Left ventricle myocardium inferior (tissue), 1 donor: ENCODE data around the gene GOPC. TPM values are rescaled to one million over a fixed set of nuclear protein-coding genes. Genes with fewer than 3 reads are reported as not detected.
A peak's percentile ranks its signal among the peaks of the same experiment; 100 is the strongest.
"Not testable (repeated sequence)": the region's sequence is repeated elsewhere in the genome, so short reads cannot be mapped to it uniquely, and the experiment has no call there.

Experiments
- DNase-seq: peaks from one replicate; pipeline ENCODE4 v3.0.0-alpha.2; 2020
- H3K27ac ChIP-seq: fragments of 200-600 bp; replicated peaks from 2 replicates; pipeline ENCODE4 v1.8.0; 2021
- H3K27me3 ChIP-seq: fragments of 200-600 bp; 2 replicates; pipeline ENCODE4 v1.8.0; 2021; ENCODE audit warnings: low read depth
- H3K36me3 ChIP-seq: fragments of 200-600 bp; 2 replicates; pipeline ENCODE4 v1.8.0; 2021
- H3K4me1 ChIP-seq: fragments of 200-600 bp; 2 replicates; pipeline ENCODE4 v1.8.0; 2021
- H3K4me3 ChIP-seq: fragments of 200-600 bp; 2 replicates; pipeline ENCODE4 v1.8.0; 2021; ENCODE audit warnings: mild to moderate bottlenecking, moderate library complexity
- H3K9me3 ChIP-seq: fragments of 200-600 bp; replicated peaks from 2 replicates; pipeline ENCODE4 v1.8.0; 2021
- CTCF ChIP-seq: fragments of 200-600 bp; IDR thresholded peaks from 2 replicates; pipeline ENCODE4 v1.8.0; 2021; ENCODE audit warnings: antibody characterized with exemption, mild to moderate bottlenecking, borderline replicate concordance
- intact Hi-C: fragments of 100-400 bp; cut with micrococcal nuclease; formaldehyde crosslinking; loops from one replicate; pipeline ENCODE4 v1.11.0; 2022
- long read RNA-seq: library from polyadenylated mRNA; unstranded; transcript quantifications from one replicate; pipeline ENCODE4 v2.0.0, GENCODE V29; 2021
- total RNA-seq: library from RNA; stranded (reverse); fragmentation: NEBNext Ultra II Directional; extraction: Animal tissue kit (Norgen Biotek cat#: 25700); gene quantifications from one replicate; pipeline ENCODE4 v1.2.1, GENCODE V29; 2021
- donor health status: DM: no; HTN: yes; CAD: no; lungs with severe emphysema.

The GOPC gene
- 22.7 TPM for total RNA-seq
- long read RNA-seq, full-length matches to known transcripts, result 71 of 81 reads
- long read RNA-seq, partial matches to known transcripts, result 6 of 81 reads
- long read RNA-seq, other reads (novel, unspliced or antisense), result 4 of 81 reads

GRCh38 chr6:117602151-117602898, at the start of gene GOPC:
Gene GOPC (minus strand): TSS chr6:117602511. CDS start chr6:117602288, 223 bp downstream.
- TF ChIP-seq CTCF, result peak; percentile 24
- peak within 1 kb of the TSS; percentile 95 for H3K4me3 ChIP-seq
- intact Hi-C loops, result no loop called here
- H3K36me3 ChIP-seq, result peaks cover 7% of the 10 kb centered on the region
- H3K4me1 ChIP-seq, result peaks cover 49% of the 10 kb centered on the region
- peak within 1 kb of the TSS; percentile 97 for H3K27ac ChIP-seq
- peak; percentile 94 for DNase-seq
- no peaks in the 10 kb centered on the region for H3K27me3 ChIP-seq
- no peaks in the 10 kb centered on the region for H3K9me3 ChIP-seq

DNA sequence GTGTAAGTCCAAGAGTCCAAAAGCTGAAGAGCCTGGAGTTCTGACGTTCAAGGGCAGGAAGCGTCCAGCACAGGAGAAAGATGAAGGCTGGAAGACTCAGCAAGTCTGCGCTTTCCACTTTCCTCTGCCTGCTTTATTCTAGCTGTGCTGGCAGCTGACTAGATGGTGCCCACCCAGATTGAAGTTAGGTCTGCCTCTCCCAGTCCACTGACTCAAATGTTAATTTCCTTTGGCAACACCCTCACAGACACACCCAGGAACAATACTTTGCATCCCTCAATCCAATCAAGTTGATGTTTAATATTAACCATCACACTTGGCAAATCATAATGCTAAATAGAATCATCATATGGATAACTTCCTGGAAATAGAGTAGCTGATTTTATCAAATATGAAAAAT, 49.7 kb upstream of the GOPC start:
- H3K27ac ChIP-seq, DNase-seq, H3K27me3 ChIP-seq, H3K36me3 ChIP-seq, H3K4me1 ChIP-seq, H3K4me3 ChIP-seq, intact Hi-C loops: not testable (repeated sequence)
- peaks cover 40% of the 10 kb centered on the region for H3K9me3 ChIP-seq

GRCh38 chr6:117642976-117643375, 40.7 kb upstream of the GOPC start:
- peaks cover 19% of the 10 kb centered on the region for H3K9me3 ChIP-seq
- no peak overlapping the region for H3K4me3 ChIP-seq
- no peaks in the 10 kb centered on the region for H3K36me3 ChIP-seq
- intact Hi-C loops, result no loop called here
- DNase-seq, result no peak
- H3K27ac ChIP-seq, result no peak overlapping the region
- no peaks in the 10 kb centered on the region for H3K27me3 ChIP-seq
- H3K4me1 ChIP-seq, result no peaks in the 10 kb centered on the region
- no peak for TF ChIP-seq CTCF

DNA sequence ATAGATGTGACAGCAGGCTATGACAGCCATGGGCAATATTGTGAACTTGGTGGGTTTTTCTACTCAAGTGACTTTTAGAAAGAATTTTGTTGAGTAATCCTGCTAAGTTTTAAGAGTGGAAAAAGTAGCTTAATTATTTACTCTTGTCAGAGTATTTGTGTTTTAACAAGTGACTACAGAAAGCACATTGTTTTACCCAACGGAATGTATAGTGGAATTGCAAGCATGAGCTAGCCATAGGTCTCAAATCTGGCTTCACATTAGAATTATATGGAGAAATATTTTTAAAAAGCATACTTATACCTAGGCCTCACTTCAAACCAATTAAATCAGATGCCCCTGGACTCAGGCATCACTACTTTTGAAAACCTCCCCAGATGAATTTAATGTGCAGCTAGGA, 35.5 kb upstream of the GOPC start:
- H3K36me3 ChIP-seq, result no peaks in the 10 kb centered on the region
- no peak for TF ChIP-seq CTCF
- H3K27ac ChIP-seq, result no peak overlapping the region
- H3K4me1 ChIP-seq, result no peaks in the 10 kb centered on the region
- no peaks in the 10 kb centered on the region for H3K27me3 ChIP-seq
- no peak overlapping the region for H3K4me3 ChIP-seq
- no peak for DNase-seq
- intact Hi-C loops, result no loop called here
- peaks cover 9% of the 10 kb centered on the region for H3K9me3 ChIP-seq

- no peak for TF ChIP-seq CTCF
- intact Hi-C loops, result no loop called here
- H3K9me3 ChIP-seq, result peaks cover 36% of the 10 kb centered on the region
- no peaks in the 10 kb centered on the region for H3K36me3 ChIP-seq
- no peaks in the 10 kb centered on the region for H3K4me1 ChIP-seq
- no peak for DNase-seq
- no peak overlapping the region for H3K27ac ChIP-seq
- no peaks in the 10 kb centered on the region for H3K27me3 ChIP-seq
- no peak overlapping the region for H3K4me3 ChIP-seq
Observed at GRCh38 chr6:117629119-117629660, 26.9 kb upstream of the GOPC start.

DNA sequence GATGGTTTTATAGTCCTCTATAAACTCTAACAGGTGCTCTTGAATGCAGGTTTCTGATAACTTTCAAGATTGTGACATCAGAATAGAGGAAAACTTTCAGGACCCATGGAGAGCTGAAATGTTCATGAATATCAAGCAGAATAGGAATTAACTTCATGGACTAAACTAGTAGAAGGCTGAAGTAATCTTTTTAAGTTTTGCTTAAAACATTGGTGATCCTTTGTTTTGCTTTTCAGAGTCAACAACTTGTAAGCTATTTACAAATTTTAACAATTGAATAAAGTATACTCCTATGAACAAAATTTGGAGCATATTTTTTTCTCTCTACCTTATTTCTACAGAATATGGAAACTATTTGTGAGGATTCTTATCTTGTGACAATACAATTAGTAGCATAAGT, 25.2 kb upstream of the GOPC start:
- no peak for TF ChIP-seq CTCF
- Histone ChIP-seq H3K4me1 (no peaks in the 10 kb centered on the region), H3K36me3 (no peaks in the 10 kb centered on the region), H3K27me3 (no peaks in the 10 kb centered on the region), H3K9me3 (peaks cover 41% of the 10 kb centered on the region), H3K27ac (no peak overlapping the region), H3K4me3 (no peak overlapping the region)
- DNase-seq, result no peak
- intact Hi-C loops, result no loop called here
